Myocyte (in vitro differentiated cells): ENCODE data around the gene PIGV. TPM values are rescaled to one million over a fixed set of nuclear protein-coding genes. Genes with fewer than 3 reads are reported as not detected.

ENCODE experiments used
- DNase-seq: peaks from one replicate; pipeline ENCODE4 v3.0.0-alpha.2; 2012; ENCODE audit warnings: low read depth
- polyA plus RNA-seq: library from polyadenylated mRNA; unstranded; fragments of >200 nt; gene quantifications from one replicate; pipeline ENCODE4 v1.2.1, GENCODE V29; 2012; ENCODE audit warnings: missing spikeins
- total RNA-seq: library from RNA; depleted of rRNA; stranded (reverse); fragments of >200 nt; gene quantifications from 2 replicates; pipeline ENCODE4 v1.2.3, GENCODE V29; 2014

Gene PIGV
- total RNA-seq = 18.0 and 18.6 TPM in 2 replicates
- polyA plus RNA-seq = 17.4 TPM

GRCh38 chr1:26787706-26788514 lies at the start of gene PIGV:
Gene PIGV, plus strand, starts transcription at chr1:26787950. Its CDS starts 2,866 bp downstream, at chr1:26790816.
- peak; percentile 87 for DNase-seq

- DNase-seq = no peak
These were observed 48.3 kb upstream of the PIGV start for GRCh38 chr1:26739329-26739914.

- DNase-seq = no peak
These were observed 47.6 kb upstream of the PIGV start for GRCh38 chr1:26740023-26740634.

- DNase-seq = no peak
These were observed 46.8 kb upstream of the PIGV start for GRCh38 chr1:26740952-26741351.

- DNase-seq = no peak
These were observed 44.2 kb upstream of the PIGV start for GRCh38 chr1:26743426-26744059.

- no peak for DNase-seq
These were observed 43.4 kb upstream of the PIGV start for GRCh38 chr1:26744075-26744959.

- no peak for DNase-seq
These were observed 42.6 kb upstream of the PIGV start for GRCh38 chr1:26745191-26745590.

- DNase-seq = no peak
These were observed 40.7 kb upstream of the PIGV start for GRCh38 chr1:26747048-26747447.

- DNase-seq = no peak
These were observed 39.4 kb upstream of the PIGV start for GRCh38 chr1:26748351-26748750.

GRCh38 chr1:26749458-26749857 lies 38.3 kb upstream of the PIGV start:
- no peak for DNase-seq

- no peak for DNase-seq
These were observed 37.3 kb upstream of the PIGV start for GRCh38 chr1:26750428-26750827.

- DNase-seq = no peak
These were observed 35.2 kb upstream of the PIGV start for GRCh38 chr1:26752519-26752918.

- DNase-seq = no peak
These were observed 33.5 kb upstream of the PIGV start for GRCh38 chr1:26754086-26754874.

GRCh38 chr1:26758358-26758757 lies 29.4 kb upstream of the PIGV start:
- DNase-seq = no peak

GRCh38 chr1:26759531-26759930 lies 28.2 kb upstream of the PIGV start:
- no peak for DNase-seq

- no peak for DNase-seq
These were observed 26.5 kb upstream of the PIGV start for GRCh38 chr1:26761217-26761616.

GRCh38 chr1:26767714-26768113 lies 20.0 kb upstream of the PIGV start:
- DNase-seq = peak; percentile 2

- peak; percentile 99 for DNase-seq
These were observed 19.0 kb upstream of the PIGV start for GRCh38 chr1:26768755-26769154.

GRCh38 chr1:26771285-26771642 lies 16.5 kb upstream of the PIGV start:
- no peak for DNase-seq

- DNase-seq = peak; percentile 97
These were observed 16.0 kb upstream of the PIGV start for GRCh38 chr1:26771643-26772321.
